AG04450 (cell line): ENCODE measurements around the gene RAP2B. TPM values are rescaled to one million over a fixed set of nuclear protein-coding genes. Genes with fewer than 3 reads are reported as not detected.
A peak's percentile ranks its signal among the peaks of the same experiment; 100 is the strongest.

Experiments
- CTCF ChIA-PET: fragments of 300-600, 350-600 bp; formaldehyde crosslinking; extraction: SDS; loops from one replicate; lab custom pipeline; 2022; ENCODE audit warnings: antibody characterized with exemption, inconsistent platforms; lab: Charles Lee
- POLR2A ChIA-PET: fragments of 350-600 bp; formaldehyde crosslinking; extraction: SDS; loops from one replicate; lab custom pipeline; 2021; ENCODE audit warnings: antibody characterized with exemption, inconsistent platforms; lab: Yijun Ruan, JAX
- DNase-seq: peaks from one replicate; pipeline ENCODE4 v3.0.0-alpha.2; 2011; ENCODE audit warnings: low read depth, low spot score
- H3K27ac ChIP-seq: one replicate; pipeline ENCODE4 v1.5.1; 2012; ENCODE audit warnings: low read depth, low read length, control low read depth
- H3K27me3 ChIP-seq: one replicate; pipeline ENCODE4 v1.6.0; 2012; ENCODE audit warnings: low read length; ENCODE audit not compliant: control insufficient read depth, insufficient read depth
- H3K4me3 ChIP-seq: 2 replicates; pipeline ENCODE4 v1.5.1; 2011; ENCODE audit warnings: mild to moderate bottlenecking, low read depth, low read length, control low read depth
- H3K9me3 ChIP-seq: 2 replicates; pipeline ENCODE4 v1.5.1; 2012; ENCODE audit warnings: low read length; ENCODE audit not compliant: control insufficient read depth, insufficient read depth
- CTCF ChIP-seq: IDR thresholded peaks from 2 replicates; pipeline ENCODE4 v1.5.1; 2011; ENCODE audit warnings: low read depth, low read length, control low read depth, inconsistent platforms
- polyA plus RNA-seq: library from polyadenylated mRNA; depleted of rRNA; stranded (reverse); fragments of >200 nt; gene quantifications from 2 replicates; pipeline ENCODE4 v1.2.3, GENCODE V29; 2011

The RAP2B gene
- polyA plus RNA-seq, 1 experiment, result 8.8 TPM

- TF ChIP-seq CTCF, result no peak
- ChIA-PET CTCF (interaction anchor here (0.9 to 1.1 kb wide), 2 partner anchors 16 to 124 kb away, joined by 4 read pairs; no protein-coding TSS in a partner anchor), POLR2A (no interaction called here)
- no peak overlapping the region for H3K27ac ChIP-seq
- H3K27me3 ChIP-seq, result no peaks in the 10 kb centered on the region
- DNase-seq, result no peak
- H3K4me3 ChIP-seq, result peak overlapping the region; percentile 98; the same call in 1 of the 2 replicates
- H3K9me3 ChIP-seq, result no peaks in the 10 kb centered on the region; the same call in 1 of the 2 replicates
These were observed 4.2 kb downstream of the RAP2B start for GRCh38 chr3:153166206-153166605.

GRCh38 chr3:153166796-153167195, 4.8 kb downstream of the RAP2B start:
- H3K27me3 ChIP-seq, result no peaks in the 10 kb centered on the region
- TF ChIP-seq CTCF, result no peak
- H3K27ac ChIP-seq, result no peak overlapping the region
- POLR2A ChIA-PET, result no interaction called here
- no peak overlapping the region for H3K4me3 ChIP-seq
- CTCF ChIA-PET, result interaction anchor here (0.9 to 1.1 kb wide), 2 partner anchors 16 to 125 kb away, joined by 4 read pairs; no protein-coding TSS in a partner anchor
- DNase-seq, result no peak
- H3K9me3 ChIP-seq, result no peaks in the 10 kb centered on the region; the same call in 1 of the 2 replicates

GRCh38 chr3:153169793-153170383, 7.9 kb downstream of the RAP2B start:
- Histone ChIP-seq H3K4me3 (no peak overlapping the region), H3K9me3 (no peaks in the 10 kb centered on the region), H3K27me3 (no peaks in the 10 kb centered on the region), H3K27ac (no peak overlapping the region)
- ChIA-PET CTCF (interaction anchor here (0.5 kb wide), 1 partner anchor 62 kb away, joined by 3 read pairs; no protein-coding TSS in a partner anchor), POLR2A (no interaction called here)
- no peak for TF ChIP-seq CTCF
- no peak for DNase-seq

- ChIA-PET POLR2A (interaction anchor here (0.7 to 1.3 kb wide), 2 partner anchors 10 to 290 kb away, joined by 3 read pairs; no protein-coding TSS in a partner anchor), CTCF (interaction anchor here (0.7 kb wide), 1 partner anchor 1318 kb away, joined by 3 read pairs; no protein-coding TSS in a partner anchor)
- no peak for TF ChIP-seq CTCF
These were observed 9.2 kb downstream of the RAP2B start for GRCh38 chr3:153171256-153171655.

GRCh38 chr3:153171918-153172317, 9.9 kb downstream of the RAP2B start:
- Histone ChIP-seq H3K9me3 (peaks cover 2% of the 10 kb centered on the region; the same call in 1 of the 2 replicates), H3K27me3 (no peaks in the 10 kb centered on the region), H3K4me3 (no peak overlapping the region), H3K27ac (no peak overlapping the region)
- CTCF ChIA-PET, result interaction anchor here (0.7 kb wide), 1 partner anchor 1319 kb away, joined by 3 read pairs; no protein-coding TSS in a partner anchor
- DNase-seq, result no peak
- POLR2A ChIA-PET, result interaction anchor here (1.3 kb wide), 1 partner anchor 11 kb away, joined by 3 read pairs; no protein-coding TSS in a partner anchor
- TF ChIP-seq CTCF, result no peak

More at GRCh38 chr3:153171256-153171655, 9.2 kb downstream of the RAP2B start:
- no peak for DNase-seq
- Histone ChIP-seq H3K27me3 (no peaks in the 10 kb centered on the region), H3K4me3 (no peak overlapping the region), H3K9me3 (no peaks in the 10 kb centered on the region), H3K27ac (no peak overlapping the region)
